GM12878 (cell line): Measurements from ENCODE around the gene ADGRV1. TPM values are rescaled to one million over a fixed set of nuclear protein-coding genes. Genes with fewer than 3 reads are reported as not detected.

Experiments
- ATAC-seq: fragments of 200-7000 bp; cut with Tn5 transposase; 3 replicates; pipeline ENCODE4 v1.9.1; 2020; ENCODE audit warnings: mild to moderate bottlenecking, moderate library complexity
- BruUV-seq: library from RNA; stranded (reverse); fragments of 400-500 nt; replicated peaks from 2 replicates; lab custom pipeline; 2021; lab: Mats Ljungman, UMichigan
- CTCF ChIA-PET: fragments of 300-600 bp; sonication (Branson Sonifier 250); formaldehyde crosslinking; extraction: SDS; loops from one replicate; lab custom pipeline; 2021; ENCODE audit warnings: inconsistent platforms; lab: Yijun Ruan, JAX
- POLR2A ChIA-PET: fragments of 350-600 bp; formaldehyde crosslinking; extraction: SDS; loops from one replicate; lab custom pipeline; 2021; ENCODE audit warnings: inconsistent platforms; lab: Charles Lee
- RAD21 ChIA-PET: fragments of 300-600 bp; sonication (Branson Sonifier 250); formaldehyde crosslinking; loops from one replicate; lab custom pipeline; 2023; ENCODE audit warnings: antibody characterized with exemption; ENCODE audit not compliant: unreplicated experiment; lab: Charles Lee
- SMC1A ChIA-PET: fragments of 300-600 bp; sonication (Branson Sonifier 250); formaldehyde crosslinking; loops from one replicate; lab custom pipeline; 2023; ENCODE audit not compliant: unreplicated experiment, uncharacterized antibody; lab: Charles Lee
- DNase-seq: peaks from one replicate; pipeline ENCODE4 v3.0.0-alpha.2; 2011; ENCODE audit warnings: low read depth, low spot score
- FAIRE-seq: peaks from 3 replicates; lab custom pipeline; 2011; peaks lifted over from hg19 to GRCh38; lab: Jason Lieb, UNC
- H2AFZ ChIP-seq: 2 replicates; pipeline ENCODE4 v1.6.0; 2011; ENCODE audit warnings: low read depth, low read length, control low read depth; ENCODE audit not compliant: control insufficient read depth
- H3K27ac ChIP-seq: 2 replicates; pipeline ENCODE4 v1.5.1; 2011; ENCODE audit warnings: control low read depth; ENCODE audit not compliant: control insufficient read depth, insufficient read depth
- H3K27me3 ChIP-seq, 2 experiments: replicated peaks in 1 of 2; 2 replicates each; pipeline versions ENCODE4 v1.6.0 to v1.6.1; 2011; ENCODE audit warnings: low read length in 1 of 2; ENCODE audit not compliant: control insufficient read depth in 2 of 2, insufficient read depth in 2 of 2
- H3K36me3 ChIP-seq, 2 experiments: 2 replicates each; pipeline ENCODE4 v1.5.1; 2011; ENCODE audit warnings: low read length in 1 of 2; ENCODE audit not compliant: control insufficient read depth in 2 of 2, insufficient read depth in 2 of 2
- H3K4me1 ChIP-seq: 2 replicates; pipeline ENCODE4 v1.6.1; 2011; ENCODE audit warnings: mild to moderate bottlenecking, low read length, moderate library complexity, mixed read lengths; ENCODE audit not compliant: control insufficient read depth, insufficient read depth
- H3K4me2 ChIP-seq: 2 replicates; pipeline ENCODE4 v1.6.0; 2011; ENCODE audit warnings: control low read depth; ENCODE audit not compliant: control insufficient read depth, insufficient read depth
- H3K4me3 ChIP-seq: fragments of 200-600 bp; sonication (generic); 2 replicates; pipeline ENCODE4 v1.5.1; 2016
- H3K79me2 ChIP-seq: 2 replicates; pipeline ENCODE4 v1.6.0; 2011; ENCODE audit warnings: low read length; ENCODE audit not compliant: control insufficient read depth, insufficient read depth
- H3K9ac ChIP-seq: 2 replicates; pipeline ENCODE4 v1.8.0; 2011; ENCODE audit warnings: low read length, control low read depth, mixed read lengths; ENCODE audit not compliant: control insufficient read depth, insufficient read depth
- H3K9me3 ChIP-seq: replicated peaks from 3 replicates; pipeline ENCODE4 v1.5.1; 2011; ENCODE audit warnings: mild to moderate bottlenecking, low read length; ENCODE audit not compliant: control insufficient read depth, insufficient read depth
- H4K20me1 ChIP-seq: 2 replicates; pipeline ENCODE4 v1.6.0; 2011; ENCODE audit not compliant: control insufficient read depth, insufficient read depth
- CTCF ChIP-seq, 3 experiments: IDR thresholded peaks in 2 of 3; conservative IDR thresholded peaks in 1 of 3; 2 replicates each; pipeline ENCODE4 v1.5.1; 2011; ENCODE audit warnings: low read depth in 3 of 3, low read length in 3 of 3, mild to moderate bottlenecking in 3 of 3, control low read depth in 2 of 3, moderate library complexity in 2 of 3, inconsistent platforms in 1 of 3, mixed read lengths in 1 of 3; ENCODE audit not compliant: control insufficient read depth in 2 of 3, insufficient read depth in 1 of 3; ENCODE audit errors: extremely low read depth in 1 of 3
- KAT2A ChIP-seq: conservative IDR thresholded peaks from 2 replicates; pipeline ENCODE4 v1.6.1; 2011; ENCODE audit warnings: low read depth, low read length; ENCODE audit not compliant: control insufficient read depth
- ZNF622 ChIP-seq: fragments of 450-650 bp; IDR thresholded peaks from 2 replicates; pipeline ENCODE4 v1.6.1; 2017; ENCODE audit warnings: mild to moderate bottlenecking, inconsistent platforms
- WGBS: methylation state at CpG from one replicate; pipeline ENCODE4 v1.1.6; 2016; ENCODE audit warnings: low lambda C conversion rate; ENCODE audit not compliant: insufficient replicate concordance, insufficient coverage; ENCODE audit errors: missing lambda C conversion rate; 5-methylcytosine and 5-hydroxymethylcytosine counted together
- in situ Hi-C: fragments of 300-500 bp; cut with MboI; formaldehyde crosslinking; loops from 9 replicates; pipeline ENCODE4 v1.14.3; 2018; ENCODE audit warnings: mixed read lengths
- intact Hi-C: fragments of 100-400 bp; cut with micrococcal nuclease; formaldehyde crosslinking; loops from one replicate; pipeline ENCODE4 v1.14.2; 2022; ENCODE audit not compliant: unreplicated experiment
- polyA plus RNA-seq, 11 experiments: library from polyadenylated mRNA; depleted of rRNA in 4 of 11; unstranded in 6 of 11; stranded (reverse) in 5 of 11; fragments of >200 nt; fragmentation: Nextera tagmentation in 4 of 11; fragmentation: Illumina TruSeq in 1 of 11; extraction: Ambion mirVana in 4 of 11; extraction: Trizol in 1 of 11; gene quantifications; 1 replicate in 1 of 11; 2 replicates in 10 of 11; pipeline versions ENCODE4 v1.2.1 to v1.2.3, GENCODE V29; 2011 to 2016; ENCODE audit warnings: inconsistent platforms in 2 of 11, missing spikeins in 2 of 11, low read depth in 1 of 11
- total RNA-seq, 4 experiments: library from RNA; depleted of rRNA in 3 of 4; stranded (reverse); fragments of >200 nt in 3 of 4; fragmentation: Illumina TruSeq in 1 of 4; extraction: Trizol in 1 of 4; gene quantifications; 2 replicates each; pipeline versions ENCODE4 v1.2.1 to v1.2.3, GENCODE V29; 2013 to 2021

The ADGRV1 gene
- total and polyA plus RNA-seq, 10 of the 15 experiments (the other 5 are each of a cell fraction or from before 2014, with no cell fraction given) = 0.04 to 8.1 (median 0.16) TPM; not detected in 1

DNA sequence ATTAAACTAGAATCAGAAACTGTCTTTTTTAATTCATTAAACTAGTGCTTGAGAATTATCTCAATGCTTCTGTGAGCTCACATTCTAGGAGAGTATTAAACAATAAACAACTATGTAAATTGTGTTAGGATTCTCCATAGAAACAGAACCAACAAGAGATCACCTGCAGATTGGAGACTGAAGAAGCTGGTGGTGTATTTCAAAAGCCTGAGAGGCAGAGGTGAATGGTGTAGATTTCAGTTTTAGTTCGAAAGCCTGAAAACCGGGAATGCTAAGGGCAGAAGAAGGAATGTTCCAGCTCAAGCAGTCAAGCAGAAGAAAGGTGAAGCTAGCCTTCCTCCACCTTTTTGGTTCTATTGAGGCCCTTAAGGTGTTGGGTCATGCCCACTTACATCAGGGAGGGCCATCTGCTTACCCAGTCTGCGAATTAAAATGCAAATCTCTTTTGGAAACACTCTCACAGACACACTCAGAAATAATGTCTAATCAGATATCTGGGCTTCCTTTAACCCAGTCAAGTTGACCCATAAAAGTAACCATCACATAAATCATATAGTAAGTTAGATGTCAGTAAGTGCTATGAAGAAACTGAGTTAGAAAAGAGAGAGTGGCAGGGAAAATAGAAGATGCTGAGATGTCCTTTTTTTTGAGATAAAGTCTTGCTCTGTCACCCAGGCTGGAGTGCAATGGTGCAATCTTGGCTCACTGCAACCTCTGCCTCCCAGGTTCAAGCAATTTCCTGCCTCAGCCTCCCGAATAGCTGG lies 533.1 kb downstream of the ADGRV1 start:
- H3K27me3 ChIP-seq = no peaks in the 10 kb centered on the region
- no peak for DNase-seq
- intact Hi-C loops = no loop called here
- no peak overlapping the region for H3K4me3 ChIP-seq
- no peaks in the 10 kb centered on the region for H3K4me1 ChIP-seq
- 36% methylated on average over 4 of the region's 4 CpGs for WGBS
- ChIA-PET CTCF (interaction anchor here (2.3 kb wide), 1 partner anchor 293 kb away, joined by 7 read pairs; no protein-coding TSS in a partner anchor), SMC1A (interaction anchor here (1.1 to 2.0 kb wide), 2 partner anchors 91 to 159 kb away, joined by 3 to 7 read pairs; no protein-coding TSS in a partner anchor), RAD21 (no interaction called here)
- H4K20me1 ChIP-seq = no peaks in the 10 kb centered on the region
- ATAC-seq = no peak
- no peak overlapping the region for H2AFZ ChIP-seq
- no peak for FAIRE-seq
- H3K27ac ChIP-seq = no peak overlapping the region
- H3K36me3 ChIP-seq = no peaks in the 10 kb centered on the region
- H3K79me2 ChIP-seq = no peaks in the 10 kb centered on the region
- no peak overlapping the region for H3K4me2 ChIP-seq
- H3K9me3 ChIP-seq = no peaks in the 10 kb centered on the region; the same call in 2 of the 3 replicates
- no peak overlapping the region for H3K9ac ChIP-seq
- TF ChIP-seq KAT2A (no peak), CTCF (IDR thresholded peaks at IDR 0.05 in 2 of 3, conservative IDR thresholded peaks at IDR 0.05 in 1 of 3; ENCODE audit: control insufficient read depth in 2 of 3, extremely low read depth in 1 of 3, insufficient read depth in 1 of 3, low read depth in 3 of 3, low read length in 3 of 3) (no peak), ZNF622 (no peak)
- TF ChIP-seq, all 136 proteins: peak for 0
- in situ Hi-C loops = no loop called here
- no TSS peak for BruUV-seq
- POLR2A ChIA-PET = no interaction called here
